Activated CD8-positive, alpha-beta memory T cell treated with anti-CD3 and anti-CD28 coated beads, Interleukin-2, amount 50 U/mL, for 48 hours (primary cell): ENCODE measurements around the gene ADRA2C.
A peak's percentile ranks its signal among the peaks of the same experiment; 100 is the strongest.

Source experiments
- DNase-seq: peaks from one replicate; pipeline ENCODE4 v3.0.0-alpha.2; 2020

ADRA2C gene

GRCh38 chr4:3735196-3735595, 31.0 kb upstream of the ADRA2C start:
- DNase-seq: no peak

- DNase-seq: no peak
Measured at GRCh38 chr4:3736290-3736689, 29.9 kb upstream of the ADRA2C start.

GRCh38 chr4:3736806-3737205, 29.4 kb upstream of the ADRA2C start:
- DNase-seq: no peak

- DNase-seq: no peak
Measured at GRCh38 chr4:3739577-3739976, 26.6 kb upstream of the ADRA2C start.

- no peak for DNase-seq
Measured at GRCh38 chr4:3740256-3740655, 25.9 kb upstream of the ADRA2C start.

GRCh38 chr4:3741217-3742011, 24.8 kb upstream of the ADRA2C start:
- no peak for DNase-seq

- DNase-seq: no peak
Measured at GRCh38 chr4:3742610-3743009, 23.6 kb upstream of the ADRA2C start.

- DNase-seq: no peak
Measured at GRCh38 chr4:3744232-3744631, 22.0 kb upstream of the ADRA2C start.

GRCh38 chr4:3744901-3745300, 21.3 kb upstream of the ADRA2C start:
- DNase-seq: no peak

- DNase-seq: no peak
Measured at GRCh38 chr4:3745886-3746656, 20.1 kb upstream of the ADRA2C start.

GRCh38 chr4:3746701-3747580, 19.2 kb upstream of the ADRA2C start:
- no peak for DNase-seq

GRCh38 chr4:3747581-3747904, 18.6 kb upstream of the ADRA2C start:
- peak; percentile 55 for DNase-seq

- no peak for DNase-seq
Measured at GRCh38 chr4:3748136-3748898, 17.9 kb upstream of the ADRA2C start.

GRCh38 chr4:3749081-3749480, 17.1 kb upstream of the ADRA2C start:
- DNase-seq: no peak

- DNase-seq: no peak
Measured at GRCh38 chr4:3750334-3750733, 15.9 kb upstream of the ADRA2C start.

- no peak for DNase-seq
Measured at GRCh38 chr4:3752022-3752421, 14.2 kb upstream of the ADRA2C start.

GRCh38 chr4:3753726-3754412, 12.3 kb upstream of the ADRA2C start:
- no peak for DNase-seq

GRCh38 chr4:3756343-3757059, 9.7 kb upstream of the ADRA2C start:
- DNase-seq: no peak

GRCh38 chr4:3759236-3759635, 6.9 kb upstream of the ADRA2C start:
- no peak for DNase-seq

- no peak for DNase-seq
Measured at GRCh38 chr4:3760346-3760745, 5.8 kb upstream of the ADRA2C start.

- no peak for DNase-seq
Measured at GRCh38 chr4:3760841-3761240, 5.3 kb upstream of the ADRA2C start.
